T-helper 2 cell (primary cell): ENCODE measurements around the gene PACSIN2.
"Not testable (repeated sequence)": the region's sequence is repeated elsewhere in the genome, so short reads cannot be mapped to it uniquely, and the experiment has no call there.

Source experiments
- DNase-seq, 5 experiments: peaks; one replicate each; pipeline versions ENCODE4 v3.0.0 to v3.0.0-alpha.2; 2012 to 2022

PACSIN2 gene

DNA sequence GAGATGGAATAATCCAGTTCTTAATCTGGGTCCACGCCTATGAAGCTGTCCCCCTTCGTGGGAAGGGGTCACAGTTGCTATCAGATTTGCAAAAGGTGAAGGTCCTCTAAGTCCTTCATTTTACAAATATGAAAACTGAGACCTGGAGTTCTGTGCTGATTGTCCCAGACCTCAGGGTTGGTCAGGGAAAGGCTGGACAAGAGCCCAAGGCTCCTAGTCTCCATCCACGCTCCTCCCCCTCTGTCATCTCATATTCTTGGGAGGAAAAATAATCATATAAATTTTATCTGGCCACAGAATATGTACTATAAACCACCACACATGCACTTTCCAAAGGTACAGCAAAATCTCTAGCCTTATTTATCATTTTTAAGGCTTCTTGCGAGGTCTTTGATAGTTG, 5.5 kb downstream of the PACSIN2 start:
- DNase-seq: no peak

DNA sequence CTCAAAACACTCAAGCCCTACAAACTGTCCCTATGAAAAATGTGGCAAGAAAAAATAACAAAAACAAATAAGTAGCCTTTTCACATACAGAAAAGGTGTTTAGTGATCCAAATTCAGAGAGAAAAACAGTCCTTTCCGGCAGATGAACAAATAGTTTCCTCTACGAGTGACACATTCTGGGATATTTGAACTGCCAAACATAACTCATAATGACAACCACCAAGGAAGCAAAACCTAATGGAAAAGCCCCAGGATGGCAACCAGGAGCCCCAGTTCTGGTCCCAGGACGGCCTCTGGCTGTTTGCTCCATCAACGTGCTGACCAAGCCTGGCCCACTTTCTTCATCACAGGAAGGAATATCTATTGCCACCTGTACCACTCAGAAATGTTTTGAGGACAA, 6.0 kb downstream of the PACSIN2 start:
- no peak for DNase-seq

DNA sequence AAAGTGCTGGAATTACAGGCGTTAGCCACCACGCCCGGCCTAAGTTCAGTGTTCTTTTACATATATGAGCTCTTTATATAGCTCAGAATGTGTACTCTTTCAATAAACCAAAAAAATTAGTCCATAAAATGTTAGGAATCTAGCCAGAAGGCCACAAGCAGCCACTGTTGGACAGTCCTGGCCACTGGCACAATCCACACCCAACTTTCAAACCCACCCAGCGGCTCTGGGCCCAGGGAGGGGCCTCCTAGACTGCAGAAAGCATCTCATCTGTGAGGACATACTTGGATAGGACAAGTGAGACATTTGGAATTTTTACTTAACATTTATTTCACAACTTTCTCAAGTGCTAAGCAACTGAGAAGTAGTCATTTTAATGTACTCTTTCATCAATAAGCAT, 6.4 kb downstream of the PACSIN2 start:
- DNase-seq: no peak

DNA sequence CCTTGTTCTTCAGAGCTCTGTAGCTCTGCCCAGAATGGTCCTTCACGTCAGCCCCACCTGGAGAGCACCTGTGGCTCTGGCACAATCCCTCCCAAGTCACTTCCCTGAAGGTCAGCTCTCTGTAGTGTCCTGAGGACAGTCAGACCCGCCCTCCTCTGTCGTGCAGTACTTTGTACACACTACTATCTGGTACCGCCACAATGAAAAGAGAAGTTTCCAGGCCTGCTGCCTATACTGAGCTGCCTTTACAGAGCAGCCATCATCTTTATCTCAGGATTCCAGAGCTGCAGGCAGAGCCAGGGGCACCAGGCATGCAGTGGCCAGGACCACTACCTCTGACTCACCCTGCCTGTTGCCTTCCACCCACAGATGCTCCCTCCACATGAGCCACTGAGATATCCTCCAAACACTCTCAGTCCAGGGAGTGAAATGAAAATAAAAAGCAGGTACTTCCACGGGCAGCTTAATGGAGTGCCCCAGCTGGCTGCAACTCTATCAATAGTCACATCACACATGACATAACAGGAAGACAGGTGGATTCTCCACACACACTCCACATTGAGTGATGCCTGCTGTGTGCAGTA, 7.3 kb downstream of the PACSIN2 start:
- DNase-seq: no peak

DNA sequence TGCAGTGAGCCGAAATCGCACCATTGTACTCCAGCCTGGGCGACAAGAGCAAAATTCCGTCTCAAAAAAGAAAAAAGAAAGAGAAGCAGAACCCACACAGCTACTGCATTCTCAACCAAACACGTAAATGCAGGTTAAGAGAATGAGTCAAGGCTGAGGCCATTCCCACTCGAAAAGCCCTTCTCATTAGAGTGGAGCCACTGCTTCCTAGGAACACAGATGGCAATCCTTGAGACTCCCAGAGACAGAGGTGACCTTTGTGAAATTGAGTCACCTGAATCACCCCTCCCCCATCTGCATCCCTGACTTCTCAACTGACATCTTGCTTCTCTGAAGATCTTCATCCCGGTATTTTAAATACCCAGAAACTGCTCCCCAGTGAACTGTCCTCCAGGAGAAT, 8.2 kb downstream of the PACSIN2 start:
- DNase-seq: no peak

DNA sequence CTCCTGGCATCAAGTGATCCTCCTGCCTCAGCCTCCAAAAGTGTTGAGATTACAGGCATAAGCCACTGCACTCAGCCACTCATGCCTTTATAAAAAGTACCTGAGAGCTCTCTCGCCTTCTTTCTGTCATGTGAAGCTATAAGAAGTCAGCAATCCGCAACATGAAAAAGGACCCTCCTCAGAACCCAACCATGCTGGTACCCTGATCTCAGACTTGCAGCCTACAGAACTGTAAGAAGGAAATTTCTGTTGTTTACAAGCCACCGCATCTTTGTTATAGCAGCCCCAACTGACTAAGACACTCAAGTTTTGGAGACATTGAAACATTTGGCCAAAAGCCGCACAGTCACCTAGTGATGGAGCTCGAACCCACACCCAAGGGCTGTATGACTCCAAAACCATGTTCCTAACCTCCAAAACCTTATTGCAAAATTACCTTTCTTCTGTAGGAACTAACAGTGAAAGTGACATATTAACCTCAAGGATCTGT, 8.9 kb downstream of the PACSIN2 start:
- DNase-seq: no peak

DNA sequence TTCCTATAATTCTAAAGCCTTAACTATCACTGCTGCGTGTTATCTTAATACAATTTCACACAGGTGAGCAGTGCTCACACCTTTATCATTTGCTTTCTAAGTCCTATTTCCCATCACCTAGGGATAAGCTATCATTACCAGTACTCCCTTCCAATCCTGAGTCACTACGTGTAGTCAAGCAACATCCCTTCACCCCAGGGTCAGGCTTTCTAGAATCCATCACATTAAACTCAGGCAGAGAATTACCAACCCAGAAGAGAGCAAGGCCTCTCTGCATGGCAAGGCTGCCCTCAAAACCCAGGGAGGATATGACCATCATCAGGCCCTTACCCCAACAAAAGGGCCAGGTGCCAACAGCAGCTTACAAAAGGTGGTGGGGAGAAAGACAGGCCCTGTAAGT, 9.8 kb downstream of the PACSIN2 start:
- no peak for DNase-seq

DNA sequence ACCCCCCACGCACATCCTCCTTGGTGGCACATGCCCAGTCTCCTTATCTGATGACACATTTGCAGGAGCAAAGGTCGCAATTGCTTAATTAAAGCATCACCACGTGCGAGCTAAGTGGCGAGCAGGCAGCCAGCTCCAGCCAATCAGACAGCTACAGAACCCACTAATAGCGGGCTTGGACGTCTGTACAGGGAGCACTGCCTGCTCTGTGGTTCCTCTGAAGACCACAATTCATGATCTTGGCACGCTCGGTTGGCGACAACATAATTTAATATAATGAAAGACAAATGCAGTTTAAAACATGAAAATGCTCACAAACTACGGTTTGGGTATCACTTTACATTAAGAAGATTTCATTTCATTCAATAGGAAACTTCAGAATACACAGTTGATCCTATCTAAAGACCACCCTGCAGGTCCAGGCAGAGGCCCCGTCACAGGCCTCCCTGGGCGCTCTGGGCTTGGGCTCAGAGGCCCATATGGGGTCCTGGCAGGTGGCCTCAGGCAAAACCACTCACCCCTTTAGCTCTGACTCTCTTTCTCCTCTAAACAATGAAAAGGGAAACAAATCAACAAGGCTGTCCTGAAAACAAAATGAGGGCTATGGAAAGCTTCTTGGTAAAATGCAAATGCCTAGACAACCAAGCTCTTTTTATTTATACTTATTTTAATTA, 10.4 kb downstream of the PACSIN2 start:
- peak in 1 of 5 experiments; percentile 48 for DNase-seq

DNA sequence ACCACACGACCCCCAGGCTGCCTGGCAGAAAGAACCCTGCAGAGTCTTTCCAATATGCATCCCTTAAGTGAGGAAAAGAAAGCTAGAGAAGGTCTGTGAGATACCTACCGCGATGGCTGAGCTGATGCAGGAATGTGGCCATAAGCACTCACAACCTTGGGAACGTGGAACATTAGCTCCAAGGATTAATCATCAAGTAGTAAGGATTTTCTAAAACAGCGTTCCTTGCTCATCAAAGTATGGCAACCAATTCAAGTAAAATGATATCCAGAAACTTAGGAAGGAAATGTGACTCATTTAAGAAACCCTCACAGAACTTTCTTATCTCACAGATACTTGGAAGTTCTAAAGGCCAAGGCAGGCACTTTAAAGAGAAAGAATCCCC, 12.8 kb downstream of the PACSIN2 start:
- no peak for DNase-seq

DNA sequence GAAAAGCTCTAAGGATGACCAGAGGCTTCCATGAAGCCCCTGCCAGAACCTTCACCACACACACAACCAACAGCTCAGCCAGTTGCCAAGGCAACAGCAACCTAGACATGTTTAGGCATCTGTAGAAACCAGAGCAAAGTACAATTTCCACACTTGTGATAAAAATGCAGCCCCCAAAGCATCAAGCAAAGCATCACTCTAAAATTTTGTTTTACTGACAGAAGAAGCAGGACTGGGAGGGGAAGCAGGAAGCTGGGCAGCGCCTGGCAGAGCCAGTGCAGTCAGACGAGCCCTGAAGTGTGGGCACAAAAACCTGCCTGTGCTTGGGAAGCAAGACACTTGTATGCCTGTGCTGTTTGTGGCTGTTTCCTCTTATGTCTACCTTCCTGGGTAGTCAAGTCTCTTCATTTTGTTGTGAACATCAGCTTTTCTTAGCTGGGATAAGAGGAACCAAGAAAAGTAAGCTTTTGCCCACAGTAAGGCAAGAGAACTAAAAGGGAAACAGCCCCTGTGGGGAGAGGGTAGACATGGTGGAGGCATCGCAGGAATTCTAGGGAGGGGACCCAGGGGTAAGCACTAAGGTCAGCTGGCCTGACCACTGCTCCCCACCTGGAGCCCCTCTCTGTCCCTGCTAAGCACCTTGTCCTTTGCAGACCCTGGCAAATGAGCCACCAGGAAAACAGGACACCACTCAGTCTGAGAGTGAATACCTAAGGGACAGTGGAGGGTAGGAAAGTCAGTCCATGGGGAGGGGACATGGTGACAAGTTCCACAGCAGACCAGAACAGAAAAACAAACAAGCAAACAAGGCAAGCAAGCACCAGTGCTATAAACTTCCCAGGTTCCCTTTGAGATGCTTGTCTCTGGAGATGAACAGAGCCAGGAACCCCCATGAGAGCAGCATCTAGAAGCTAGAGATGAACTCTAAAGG, 13.4 kb downstream of the PACSIN2 start:
- peak in 1 of 5 experiments; percentile 38 for DNase-seq

DNA sequence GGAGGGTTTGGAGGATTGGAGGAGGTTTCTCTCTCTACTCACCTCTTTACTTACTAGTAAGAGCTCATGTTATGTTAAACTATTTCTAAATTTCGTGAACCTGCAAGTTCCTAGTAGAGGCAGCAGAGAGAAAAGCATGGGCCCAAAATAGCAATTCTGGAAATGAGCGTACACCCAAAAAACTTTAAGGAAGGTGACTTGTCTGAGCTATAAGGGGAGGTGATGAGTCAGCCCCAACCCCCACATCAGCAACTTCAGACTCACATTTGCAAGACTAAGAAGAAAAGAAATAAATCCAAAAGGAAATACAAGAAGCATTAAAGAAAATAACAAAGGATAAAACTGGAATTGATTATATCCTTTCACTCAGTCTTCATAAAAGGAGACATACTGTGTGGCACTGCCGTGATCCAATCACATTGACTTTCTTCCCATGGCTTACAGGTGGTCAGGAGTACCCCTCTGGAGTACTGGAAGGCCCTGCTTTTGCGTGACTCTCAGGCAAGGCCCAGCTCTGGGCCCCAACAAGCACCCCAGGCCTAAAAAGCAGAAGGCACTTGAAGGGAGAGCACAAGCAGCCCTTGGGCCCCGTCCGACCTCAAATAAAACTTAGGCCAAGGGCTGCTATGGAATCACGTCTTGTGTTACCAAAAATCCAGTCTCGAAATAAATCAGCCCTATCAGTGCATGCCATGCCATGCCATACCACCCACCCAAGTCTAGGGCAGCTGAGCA, 14.3 kb downstream of the PACSIN2 start:
- peak in 2 of 5 experiments; percentile 39 to 57 for DNase-seq

DNA sequence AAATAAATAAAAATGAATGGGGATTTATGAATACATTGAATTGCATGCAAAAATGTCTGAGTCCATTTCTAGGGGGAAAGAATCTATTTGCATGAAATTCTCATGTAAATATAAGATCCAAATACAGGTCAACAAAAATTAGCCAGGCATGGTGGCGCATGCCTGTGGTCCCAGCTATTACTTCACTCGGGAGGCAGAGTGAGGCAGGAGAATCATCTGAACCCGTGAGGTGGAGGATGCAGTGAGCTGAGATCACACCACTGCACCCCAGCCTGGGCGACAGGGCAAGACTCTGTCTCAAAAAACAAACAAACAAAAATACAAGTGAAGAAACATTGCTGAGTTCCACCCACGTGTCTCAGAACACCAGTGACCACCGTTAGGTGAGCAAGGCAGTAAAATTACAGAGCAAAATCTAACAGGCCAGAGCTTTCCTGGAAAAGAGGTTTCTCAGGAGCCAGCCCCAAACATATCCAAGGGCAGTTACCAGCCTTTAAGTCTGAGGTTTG, 17.3 kb downstream of the PACSIN2 start:
- no peak for DNase-seq

DNA sequence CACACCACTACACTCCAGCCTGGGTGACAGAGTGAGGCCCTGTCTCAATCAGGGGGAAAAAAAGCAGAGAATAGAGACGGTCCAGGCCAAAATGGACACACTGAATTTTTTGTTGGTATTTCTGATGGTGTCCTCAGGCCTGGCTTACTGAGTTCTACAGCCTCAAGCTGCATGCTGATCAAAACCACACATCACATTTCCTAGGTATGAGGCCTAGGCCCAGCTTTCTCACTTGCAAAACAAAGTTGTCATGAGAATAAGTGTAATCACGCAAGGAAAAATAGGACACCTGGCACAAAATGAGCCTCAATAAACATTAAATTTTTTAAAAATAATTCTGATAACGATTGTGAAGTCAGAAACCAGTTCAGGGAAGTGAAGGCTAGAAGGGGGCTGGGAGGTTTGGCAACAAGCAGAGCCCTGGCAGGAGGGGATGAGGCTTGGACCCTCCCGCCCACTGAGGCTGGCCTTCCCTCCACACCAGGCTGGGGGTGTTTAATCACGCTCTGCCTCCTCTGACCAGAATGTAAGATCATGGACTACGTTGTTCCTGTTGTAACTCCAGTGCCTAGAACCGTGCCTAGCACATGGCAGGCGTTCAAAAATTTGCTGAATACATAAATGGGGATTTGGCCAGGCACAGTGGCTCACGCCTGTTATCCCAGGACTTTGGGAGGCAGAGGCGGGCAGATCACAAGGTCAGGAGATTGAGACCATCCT, 18.1 kb downstream of the PACSIN2 start:
- peak in 1 of 5 experiments; percentile 19 for DNase-seq

DNA sequence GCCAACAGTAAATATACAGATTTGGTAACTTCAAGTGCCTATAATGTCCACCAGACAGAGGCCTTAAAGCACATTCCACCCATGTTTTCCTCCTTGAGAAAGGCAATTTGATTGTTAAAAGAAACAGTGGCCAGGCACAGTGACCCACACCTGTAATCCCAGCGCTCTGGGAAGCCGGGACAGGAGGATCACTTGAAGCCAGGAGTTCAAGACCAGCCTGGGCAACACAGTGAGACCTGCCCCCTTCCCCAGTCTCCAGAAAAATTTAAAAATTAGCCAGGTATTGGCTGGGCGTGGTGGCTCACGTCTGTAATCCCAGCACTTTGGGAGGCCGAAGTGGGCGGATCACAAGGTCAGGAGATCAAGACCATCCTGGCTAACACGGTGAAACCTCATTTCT, 19.3 kb downstream of the PACSIN2 start:
- not testable (repeated sequence) for DNase-seq

DNA sequence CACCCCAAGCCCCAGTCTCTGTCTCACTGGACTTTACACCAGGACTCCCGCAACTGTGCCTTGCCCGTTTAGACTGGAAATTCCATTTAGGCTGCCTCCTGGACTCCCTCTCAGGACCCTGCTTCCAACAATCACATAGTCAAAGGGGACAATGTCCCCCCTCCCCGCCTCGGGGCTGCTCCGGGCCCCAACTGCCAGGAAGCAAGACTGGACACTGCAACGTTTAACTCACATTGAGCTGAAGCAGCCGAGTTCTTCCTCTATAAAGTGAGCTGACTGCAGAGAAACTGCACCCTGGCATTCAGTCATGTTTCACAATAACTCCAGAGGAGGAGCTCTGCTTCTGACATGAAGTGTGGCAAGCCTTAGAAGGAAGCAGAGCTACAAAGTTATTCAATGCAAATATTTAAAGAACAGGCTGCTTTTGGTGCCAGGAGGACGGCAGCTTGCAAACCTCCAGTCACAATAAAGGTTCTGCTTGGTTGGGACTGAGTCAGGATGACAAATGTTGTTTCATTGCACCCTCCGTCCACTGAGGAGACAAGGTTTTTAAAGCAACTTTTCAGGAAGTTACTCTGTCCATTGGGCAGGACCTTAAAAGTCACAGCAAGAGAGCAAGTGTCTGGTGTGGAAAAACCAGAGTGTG, 19.9 kb downstream of the PACSIN2 start:
- no peak for DNase-seq

DNA sequence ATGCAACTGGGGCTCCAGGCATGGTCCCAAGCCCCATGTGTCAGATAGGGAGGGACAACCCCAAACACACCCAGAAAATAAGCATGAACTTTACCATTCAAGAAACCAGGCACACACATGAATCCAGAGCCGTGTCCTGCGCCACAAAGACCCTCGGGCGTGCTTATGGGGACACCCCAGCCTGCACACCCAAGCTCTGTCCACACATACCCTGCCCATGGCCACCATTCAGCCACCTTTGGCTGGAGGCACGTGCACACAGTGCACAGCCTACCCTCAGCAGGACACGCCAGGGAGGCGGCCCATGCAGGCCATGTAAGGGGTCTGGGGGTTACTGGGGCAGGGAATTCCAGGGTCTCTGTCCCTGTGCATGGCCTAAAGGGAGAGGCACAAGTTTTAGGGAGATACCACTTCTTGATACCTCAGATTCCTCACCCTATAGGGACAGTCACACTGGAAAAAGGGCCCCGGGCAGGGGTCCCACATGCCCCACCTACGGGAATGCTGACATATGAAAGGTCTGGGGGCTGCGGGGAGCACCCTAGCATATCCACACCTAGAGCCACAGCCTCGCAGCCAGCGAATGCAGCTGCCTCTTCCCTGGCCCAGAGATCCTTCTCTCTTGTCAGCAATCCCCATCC, 20.6 kb downstream of the PACSIN2 start:
- DNase-seq: no peak

DNA sequence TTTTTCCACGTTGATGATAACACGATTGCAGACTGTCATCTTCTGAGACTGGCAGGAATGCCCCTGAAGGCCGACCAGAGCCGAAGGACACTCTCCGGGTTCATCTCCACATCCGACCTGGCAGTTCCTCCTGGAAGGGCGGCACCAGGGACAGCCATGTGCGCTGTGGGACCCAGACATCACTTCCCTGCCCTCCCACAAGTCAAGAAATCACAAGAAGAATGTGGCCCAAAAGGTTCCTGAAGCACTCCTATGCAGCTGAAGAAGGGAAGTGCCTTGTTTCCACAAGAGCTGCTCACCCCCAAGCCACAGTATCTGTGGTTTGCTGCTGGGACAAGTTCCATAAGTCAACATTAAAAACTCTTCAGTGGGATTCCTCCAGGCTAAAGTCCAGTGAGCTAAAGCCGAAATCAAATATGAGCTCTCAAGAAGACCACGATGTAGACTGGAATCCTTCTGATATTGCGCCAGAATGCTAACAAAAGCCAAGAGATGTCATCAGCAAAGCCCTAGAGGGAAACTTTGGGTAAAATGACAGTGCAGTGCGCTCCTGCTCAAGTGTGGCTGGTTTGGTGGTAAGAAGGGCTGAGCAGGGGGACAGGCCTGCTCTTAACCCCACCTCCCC, 21.2 kb downstream of the PACSIN2 start:
- DNase-seq: no peak

DNA sequence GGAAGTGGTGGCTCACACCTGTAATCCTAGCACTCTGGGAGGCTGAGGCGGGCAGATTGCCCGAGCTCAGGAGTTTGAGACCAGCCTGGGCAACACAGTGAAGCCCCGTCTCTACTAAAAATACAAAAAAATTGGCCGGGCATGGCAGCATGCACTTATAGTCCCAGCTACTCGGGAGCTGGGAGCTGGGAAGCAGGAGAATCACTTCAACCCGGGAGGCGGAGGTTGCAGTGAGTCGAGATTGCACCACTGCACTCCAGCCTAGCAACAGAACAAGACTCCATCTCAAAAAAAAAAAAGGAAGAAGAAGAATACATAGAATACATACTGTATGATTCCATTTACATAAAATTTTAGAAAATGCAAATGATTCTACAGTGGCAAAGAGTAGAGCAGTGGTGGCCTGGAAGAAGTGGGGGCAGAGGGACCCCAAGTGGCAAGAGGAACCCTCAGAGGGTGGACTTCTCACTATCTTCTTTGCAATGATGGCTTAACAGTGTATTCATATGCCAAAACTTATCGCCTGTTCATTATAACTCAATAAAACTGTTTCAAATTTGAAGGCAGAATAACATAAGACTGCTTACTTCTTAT, 22.0 kb downstream of the PACSIN2 start:
- DNase-seq: no peak

DNA sequence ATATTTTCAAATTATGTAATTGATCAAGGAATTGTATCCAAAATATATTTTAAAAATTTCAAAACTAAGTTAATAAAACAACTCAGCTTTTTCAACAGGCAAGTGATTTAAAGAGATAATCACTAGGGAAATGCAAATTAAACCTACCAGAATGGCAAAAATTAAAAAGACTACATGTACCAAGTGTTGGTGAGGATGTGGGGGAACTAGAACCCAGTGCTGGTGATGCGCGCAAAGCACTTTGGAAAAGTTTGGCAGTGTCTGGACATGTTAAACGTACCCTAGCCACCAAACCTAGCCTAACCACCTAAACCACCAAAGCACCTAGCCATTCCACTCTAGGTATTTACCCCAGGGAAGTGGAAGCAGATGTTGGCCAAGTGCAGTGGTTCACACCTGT, 22.9 kb downstream of the PACSIN2 start:
- DNase-seq: no peak
